ENCODE measurements around the gene SEMA3G.

Gene SEMA3G

GRCh38 chr3:52438579-52439425, 6.1 kb downstream of the SEMA3G start:
- no peak for DNase-seq (ENCODE audit: low read depth)

DNA sequence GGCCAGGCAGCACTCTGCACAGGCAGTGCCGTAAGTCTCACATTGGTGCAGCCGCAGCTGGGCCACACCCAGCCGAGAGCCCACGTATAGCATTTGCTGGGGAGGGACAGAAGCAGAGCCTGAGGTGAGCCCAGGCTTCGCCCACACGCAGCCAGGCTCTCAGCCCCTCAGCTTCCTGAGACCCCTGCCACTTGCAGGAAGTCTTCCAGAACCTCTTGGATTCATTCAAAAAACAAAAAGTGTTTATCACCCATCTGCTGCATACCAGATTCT, 6.9 kb downstream of the SEMA3G start:
- DNase-seq (ENCODE audit: low read depth), result no peak

DNA sequence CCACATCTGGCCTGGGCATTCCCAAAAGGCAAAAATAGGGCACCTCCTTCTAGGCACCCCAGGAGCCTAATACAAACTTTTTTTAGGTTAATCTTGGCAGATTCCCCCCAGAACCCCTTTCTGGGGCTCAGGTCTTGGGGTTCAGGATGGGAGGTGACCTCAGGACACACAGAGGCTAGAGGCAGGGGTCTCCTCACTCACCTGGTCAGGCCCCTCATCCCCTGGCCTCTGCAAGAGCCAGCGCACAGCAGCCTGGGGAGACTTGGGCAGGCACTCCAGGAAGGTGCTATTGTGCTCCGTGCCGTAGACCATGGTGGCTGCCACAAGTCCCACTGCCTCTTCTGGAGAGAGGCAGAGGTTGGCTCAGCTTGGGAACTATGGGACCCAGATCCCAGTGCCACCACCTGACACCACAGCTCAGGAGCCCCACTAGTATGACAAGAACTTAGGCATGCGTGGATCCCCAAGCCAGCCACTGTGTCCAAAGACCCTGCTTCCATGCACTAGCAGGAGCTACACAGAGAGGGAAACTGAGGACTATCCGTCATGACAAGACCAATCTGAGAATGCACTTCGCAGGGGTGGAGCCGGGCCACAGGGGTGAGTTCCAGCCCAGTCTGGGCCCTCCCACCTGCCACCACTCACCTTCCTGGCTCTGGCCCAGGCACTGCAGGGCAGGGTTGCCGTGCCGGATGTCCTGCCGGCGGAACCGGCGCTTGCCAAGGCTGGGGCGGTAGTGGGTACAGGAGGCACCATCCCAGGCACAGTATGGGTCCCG, 7.4 kb downstream of the SEMA3G start:
- no peak for DNase-seq (ENCODE audit: low read depth)

DNA sequence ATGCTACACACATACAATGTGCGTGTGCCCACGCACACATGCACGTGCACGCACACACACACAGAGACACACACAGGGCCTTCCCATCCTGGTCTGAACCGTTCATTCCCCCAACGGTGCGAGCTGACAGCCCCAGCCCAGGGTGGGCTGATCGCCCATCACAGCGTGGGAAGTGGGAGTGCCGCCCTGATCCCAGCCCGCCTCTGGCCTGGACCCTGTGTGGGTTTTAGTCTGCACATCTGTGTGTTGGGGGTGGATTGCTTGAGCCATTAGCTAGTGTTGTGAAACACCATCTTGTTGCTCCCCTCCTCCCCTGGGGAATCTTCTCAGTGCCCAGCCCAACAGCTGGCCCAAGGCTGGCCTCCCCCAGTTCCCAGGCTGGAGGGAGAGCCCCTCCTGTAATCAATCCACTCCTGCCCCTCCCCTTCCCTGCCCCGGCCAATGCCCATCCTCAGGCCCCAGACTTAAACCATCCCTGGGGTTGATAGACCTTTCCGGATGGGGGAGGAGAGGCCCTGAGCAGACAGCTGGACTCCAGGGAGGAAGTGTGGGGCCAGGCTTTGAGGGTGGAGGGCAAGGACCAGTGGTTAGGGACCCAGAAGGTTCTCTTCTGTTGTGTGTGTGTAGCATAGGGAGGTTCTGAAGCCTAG, 8.3 kb downstream of the SEMA3G start:
- DNase-seq (ENCODE audit: low read depth), result no peak

DNA sequence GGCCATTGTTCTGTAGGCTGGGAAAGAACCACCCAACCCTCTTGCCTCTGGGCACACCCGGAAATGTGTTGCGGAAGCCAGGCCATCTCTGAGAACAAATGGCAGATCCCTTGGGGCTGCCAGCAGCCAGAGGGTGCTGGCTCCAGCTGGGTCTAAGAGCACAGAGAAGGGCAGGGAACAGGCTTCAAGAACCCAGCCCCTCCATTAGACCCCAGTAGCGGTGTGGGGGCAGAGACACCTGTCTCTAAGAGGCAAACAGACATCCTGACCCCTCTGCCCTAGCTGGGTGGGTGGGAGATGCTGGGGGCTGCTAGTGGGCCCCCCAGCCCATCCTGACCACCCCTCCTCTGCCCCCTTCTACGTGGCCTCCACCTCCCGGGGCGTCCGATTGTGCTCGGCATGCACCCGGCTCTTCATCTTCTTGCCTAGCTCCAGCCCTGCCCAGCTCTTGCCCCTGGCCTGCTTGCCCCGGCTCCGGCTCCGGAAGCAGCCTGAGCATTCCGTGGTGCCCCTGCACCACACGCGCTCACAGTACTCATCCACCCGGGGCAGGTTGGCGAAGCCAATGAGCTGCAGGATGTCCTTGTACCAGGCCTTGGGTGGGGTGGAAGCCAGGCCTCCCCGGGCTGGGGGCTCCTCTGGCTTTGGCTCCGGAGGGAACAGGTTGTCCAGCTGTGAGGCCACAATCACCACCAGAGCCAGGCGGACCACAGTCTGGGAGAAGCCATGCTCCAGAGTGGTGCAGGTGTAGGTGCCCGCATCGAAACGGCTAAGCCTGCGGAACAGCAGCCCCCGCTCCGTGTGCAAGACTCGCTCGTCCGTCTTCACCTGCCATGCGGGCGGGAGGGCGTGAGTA, 9.4 kb downstream of the SEMA3G start:
- no peak for DNase-seq (ENCODE audit: low read depth)

- DNase-seq (ENCODE audit: low read depth), result no peak
These were observed 10.3 kb downstream of the SEMA3G start for GRCh38 chr3:52434491-52435115.

DNA sequence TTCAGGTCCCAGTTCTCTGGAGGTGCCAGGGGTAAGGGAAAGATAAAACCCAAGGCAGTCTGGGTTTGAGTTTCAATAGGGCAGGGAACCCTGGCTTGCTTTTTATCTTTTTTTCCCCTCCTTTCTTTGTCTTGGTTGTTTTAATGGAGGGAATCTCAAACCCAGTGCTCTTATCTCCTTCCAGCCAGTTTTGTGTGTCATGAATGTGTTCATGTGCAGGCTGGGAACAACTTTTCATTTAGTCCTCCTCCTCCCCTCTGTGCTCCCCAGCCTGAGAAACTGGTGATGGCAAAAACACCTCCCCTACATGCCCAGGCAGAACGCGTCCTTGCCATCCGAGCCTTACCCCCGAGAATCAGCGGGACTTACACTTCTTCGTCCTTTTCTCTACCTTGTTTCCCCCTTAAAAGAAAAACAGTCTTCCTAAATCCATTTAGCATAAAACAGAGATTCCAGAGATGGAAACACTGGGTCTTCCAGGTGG, 10.9 kb downstream of the SEMA3G start:
- DNase-seq (ENCODE audit: low read depth), result no peak

DNA sequence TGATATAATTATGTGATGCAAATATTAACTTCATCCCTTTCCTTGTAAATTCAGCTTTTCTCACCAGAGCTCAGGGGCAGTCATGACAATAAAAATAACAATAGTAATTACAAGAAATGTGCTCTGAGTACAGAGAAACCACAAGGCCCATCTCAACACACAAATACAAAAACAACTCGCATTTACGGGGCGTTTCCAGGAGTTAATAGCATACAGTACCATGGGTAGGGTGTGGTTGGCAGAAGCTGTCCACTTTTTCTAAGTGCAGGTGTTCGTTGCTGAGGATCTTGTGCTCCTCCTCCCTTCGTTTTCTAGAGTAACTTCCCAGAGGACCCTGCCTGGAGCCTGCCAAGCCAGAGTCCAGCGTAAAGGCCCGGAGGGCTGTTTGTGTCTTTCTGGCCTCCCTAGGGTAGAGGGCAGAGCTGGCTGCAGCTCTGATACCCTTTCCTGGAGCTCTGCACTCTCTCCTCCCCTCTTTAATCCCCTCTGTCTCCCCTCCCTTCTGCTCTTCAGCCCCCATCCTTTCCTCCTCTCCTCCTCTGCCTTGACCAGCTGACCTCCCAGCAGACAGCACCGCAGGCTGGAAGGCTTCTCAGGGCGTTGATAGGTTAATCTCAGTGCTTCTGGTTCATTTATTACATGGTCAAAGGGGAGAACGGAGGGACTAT, 11.4 kb downstream of the SEMA3G start:
- no peak for DNase-seq (ENCODE audit: low read depth)

- no peak for DNase-seq (ENCODE audit: low read depth)
These were observed 12.2 kb downstream of the SEMA3G start for GRCh38 chr3:52432691-52433141.

DNA sequence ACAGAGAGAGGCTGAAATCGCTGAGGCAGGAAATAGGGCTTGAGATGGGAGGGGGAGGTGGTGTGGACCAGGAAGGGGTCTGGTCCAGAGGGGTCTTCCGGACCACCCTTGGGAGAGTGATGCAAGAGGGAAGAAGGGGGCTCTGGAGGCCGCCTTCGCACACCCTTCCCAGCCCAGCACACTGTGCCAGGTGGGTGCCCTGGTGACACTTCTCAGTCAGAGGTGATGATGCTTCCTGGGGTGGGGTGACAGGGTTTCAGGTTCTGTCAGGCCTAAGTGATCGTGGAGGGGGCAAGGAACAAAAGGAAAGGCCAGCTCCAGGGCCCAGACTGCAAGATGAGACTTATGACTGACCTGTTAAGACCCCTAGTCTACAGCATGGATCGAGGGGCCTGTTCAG, 12.7 kb downstream of the SEMA3G start:
- no peak for DNase-seq (ENCODE audit: low read depth)

GRCh38 chr3:52431459-52432223, 13.3 kb downstream of the SEMA3G start:
- DNase-seq (ENCODE audit: low read depth), result no peak

DNA sequence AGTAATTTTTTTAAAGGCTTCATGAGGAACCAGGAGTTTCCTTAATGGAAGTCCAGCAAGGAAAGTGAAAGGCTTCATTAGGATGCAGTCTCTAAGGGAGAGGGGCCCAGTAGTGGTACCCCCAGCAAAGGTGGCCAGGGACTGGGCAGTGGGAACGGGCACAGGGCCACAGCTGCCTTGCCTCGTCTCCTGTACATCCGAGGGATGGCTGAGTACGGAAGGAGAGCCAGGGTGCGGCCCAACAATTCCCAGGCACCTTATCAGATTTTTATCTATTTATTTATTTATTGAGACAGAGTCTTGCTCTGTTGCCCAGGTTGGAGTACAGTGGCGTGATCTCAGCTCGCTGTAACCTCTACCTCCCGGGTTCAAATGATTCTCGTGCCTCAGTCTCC, 14.5 kb downstream of the SEMA3G start:
- no peak for DNase-seq (ENCODE audit: low read depth)

DNA sequence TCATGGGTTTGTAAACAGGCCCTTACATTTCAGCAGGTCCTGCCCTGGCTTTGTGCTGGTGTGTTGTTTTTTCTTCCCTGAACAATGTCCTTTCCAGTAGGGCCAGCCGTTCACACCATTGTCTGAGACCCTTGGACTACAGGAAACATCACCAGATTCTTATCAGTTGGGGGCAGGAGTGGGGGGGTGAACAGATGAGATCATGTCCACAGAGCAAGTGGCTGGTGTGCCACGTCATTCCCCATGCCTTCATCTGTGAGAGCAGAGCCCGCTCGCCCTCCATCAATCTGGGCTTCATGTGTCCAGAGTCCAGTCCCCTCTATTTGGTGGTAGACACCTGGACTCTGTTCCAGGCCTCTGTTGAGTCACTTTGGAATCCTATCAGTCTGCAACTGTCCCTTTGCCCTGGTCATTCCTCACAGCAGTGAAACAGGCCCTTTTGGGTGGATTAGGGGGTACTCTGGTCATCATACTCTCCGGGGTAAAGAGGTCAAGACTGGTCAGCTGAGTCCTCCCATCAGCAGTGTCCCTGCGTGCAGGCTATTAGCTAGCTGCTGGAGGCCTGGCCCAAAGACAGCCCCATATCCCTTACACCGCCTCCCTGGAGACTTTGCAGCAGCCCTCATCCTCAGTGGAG, 15.0 kb downstream of the SEMA3G start:
- DNase-seq (ENCODE audit: low read depth), result no peak

DNA sequence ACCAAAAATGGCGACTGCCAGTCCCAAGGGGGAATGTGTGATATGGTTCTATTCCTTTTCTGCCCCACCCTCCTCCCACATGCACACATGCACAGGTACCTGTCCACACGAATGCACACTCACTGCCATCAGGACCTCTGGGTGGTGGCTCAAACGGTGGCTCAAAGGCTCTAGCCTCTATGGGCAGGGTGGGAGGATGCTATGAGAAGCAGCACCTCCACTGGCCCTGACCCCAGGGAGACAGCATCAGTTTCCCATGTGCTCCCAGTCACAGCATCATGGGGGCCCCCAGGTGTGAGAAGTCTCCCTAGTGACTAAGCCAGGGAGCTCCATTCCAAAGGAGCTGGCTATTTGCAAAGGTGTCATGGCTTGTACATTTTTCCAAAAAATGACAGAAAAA, 15.9 kb downstream of the SEMA3G start:
- no peak for DNase-seq (ENCODE audit: low read depth)

- DNase-seq (ENCODE audit: low read depth), result no peak
These were observed 16.5 kb downstream of the SEMA3G start for GRCh38 chr3:52428151-52429005.

- no peak for DNase-seq (ENCODE audit: low read depth)
These were observed 21.7 kb downstream of the SEMA3G start for GRCh38 chr3:52423173-52423572.

GRCh38 chr3:52422669-52423068, 22.2 kb downstream of the SEMA3G start:
- no peak for DNase-seq (ENCODE audit: low read depth)

GRCh38 chr3:52420388-52420787, 24.5 kb downstream of the SEMA3G start:
- DNase-seq (ENCODE audit: low read depth), result no peak

DNA sequence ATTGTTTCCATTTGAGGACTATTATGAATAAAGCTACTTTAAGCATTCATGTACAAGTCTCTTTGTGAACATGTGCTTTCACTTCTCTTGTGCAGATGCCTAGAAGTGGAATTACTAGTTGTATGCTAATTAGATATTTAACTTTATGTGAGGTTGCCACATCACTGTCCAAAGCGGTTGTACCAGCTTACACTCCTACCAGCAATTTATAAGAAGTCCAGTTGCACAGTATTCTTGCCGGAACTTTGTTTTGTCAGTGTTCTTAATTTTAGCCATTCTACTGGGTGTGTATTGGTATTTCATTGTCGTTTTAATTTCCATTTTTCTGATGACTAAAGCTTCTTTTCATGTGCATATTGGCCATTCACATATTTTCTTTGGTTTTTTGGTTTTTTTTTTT, 29.1 kb downstream of the SEMA3G start:
- DNase-seq (ENCODE audit: low read depth), result no peak

All from activated T-cell treated with anti-CD3 and anti-CD28 coated beads for 1 hour (primary cell).